ENCODE data around the gene MBTPS2.

The MBTPS2 gene

DNA sequence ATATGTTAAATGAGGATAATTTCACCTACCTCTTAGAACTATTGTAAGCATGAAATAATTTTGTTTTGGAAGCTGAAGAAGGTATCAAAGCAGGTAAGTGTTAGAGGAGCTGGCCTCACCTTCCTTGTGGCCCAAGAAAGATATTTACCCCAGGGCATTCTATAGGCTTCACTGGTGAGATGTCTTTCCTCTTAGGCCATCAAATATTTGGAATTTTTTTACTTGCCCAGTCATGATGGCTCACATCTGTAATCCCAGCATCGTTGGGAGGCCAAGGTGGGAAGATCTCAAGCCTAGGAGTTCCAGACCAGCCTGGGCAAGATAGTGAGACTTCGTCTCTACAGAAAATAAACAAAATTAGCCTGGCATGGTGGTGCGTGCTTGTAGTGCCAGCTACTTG is 95.0 kb downstream of the MBTPS2 start:
- DNase-seq (ENCODE audit: low spot score), result no peak

Data from germinal center (tissue), 1 donor.